K562 (cell line): ENCODE results near the gene TP53BP2. TPM values are rescaled to one million over a fixed set of nuclear protein-coding genes. Genes with fewer than 3 reads are reported as not detected.
A peak's percentile ranks its signal among the peaks of the same experiment; 100 is the strongest.

ENCODE experiments used
- BHLHE40 ChIP-seq: IDR thresholded peaks from 2 replicates; pipeline ENCODE4 v1.6.1; 2011; ENCODE audit warnings: low read length, improper control_type of control experiment
- ELK3 ChIP-seq: fragments of 450-650 bp; formaldehyde crosslinking; IDR thresholded peaks from 2 replicates; pipeline ENCODE4 v1.4.0; 2020; ENCODE audit warnings: mild to moderate bottlenecking
- FOSL1 ChIP-seq: fragments of 200-800 bp; sonication (Bioruptor generic); conservative IDR thresholded peaks from 2 replicates; pipeline ENCODE4 v1.6.1; 2016; ENCODE audit warnings: missing genetic modification characterization, missing compliant biosample characterization
- HES1 ChIP-seq: fragments of 450-650 bp; IDR thresholded peaks from 2 replicates; pipeline ENCODE4 v1.6.1; 2016; ENCODE audit warnings: low read depth, mild to moderate bottlenecking, moderate library complexity
- HNRNPK ChIP-seq: fragments of 200-400 bp; formaldehyde crosslinking; IDR thresholded peaks from one replicate; pipeline ENCODE4 v1.6.1; 2018; ENCODE audit warnings: mild to moderate bottlenecking, low read depth, low read length; ENCODE audit not compliant: poor library complexity, severe bottlenecking
- JUND ChIP-seq, 2 experiments: IDR thresholded peaks; 2 replicates in 1 of 2; 3 replicates in 1 of 2; pipeline ENCODE4 v1.6.1; 2011; ENCODE audit warnings: borderline replicate concordance in 2 of 2, low read depth in 2 of 2, low read length in 2 of 2, improper control_type of control experiment in 1 of 2, missing biosample characterization in 1 of 2, missing genetic modification characterization in 1 of 2, missing genetic modification reagents in 1 of 2
- MAFF ChIP-seq: IDR thresholded peaks from 2 replicates; pipeline ENCODE4 v1.6.1; 2012; ENCODE audit warnings: low read length, improper control_type of control experiment
- MAFG ChIP-seq: fragments of 450-650 bp; conservative IDR thresholded peaks from 2 replicates; pipeline ENCODE4 v1.6.1; 2016; ENCODE audit warnings: missing genetic modification characterization, missing compliant biosample characterization
- MITF ChIP-seq: IDR thresholded peaks from 2 replicates; pipeline ENCODE4 v1.6.1; 2014; ENCODE audit warnings: antibody characterized with exemption
- NR2C1 ChIP-seq, 2 experiments: fragments of 450-650 bp; IDR thresholded peaks; 2 replicates each; pipeline ENCODE4 v1.6.1; 2017; ENCODE audit warnings: mild to moderate bottlenecking in 2 of 2, antibody characterized with exemption in 1 of 2, inconsistent platforms in 1 of 2, missing compliant biosample characterization in 1 of 2, missing genetic modification characterization in 1 of 2
- TFAP4 ChIP-seq: sonication (generic); formaldehyde crosslinking; IDR thresholded peaks from 2 replicates; pipeline ENCODE4 v1.8.0; 2022; ENCODE audit warnings: missing genetic modification reagents, mild to moderate bottlenecking, moderate library complexity, borderline replicate concordance
- XRCC5 ChIP-seq: fragments of 200-400 bp; formaldehyde crosslinking; IDR thresholded peaks from 2 replicates; pipeline ENCODE4 v1.6.1; 2017; ENCODE audit warnings: low read depth, mild to moderate bottlenecking, low read length
- ZNF280A ChIP-seq: fragments of 450-650 bp; IDR thresholded peaks from 2 replicates; pipeline ENCODE4 v1.6.1; 2018; ENCODE audit warnings: mild to moderate bottlenecking, low read depth; ENCODE audit not compliant: partially characterized antibody
- ZNF518B ChIP-seq: fragments of 250-450 bp; sonication (Bioruptor Pico); IDR thresholded peaks from 2 replicates; pipeline ENCODE4 v1.5.0; 2021; ENCODE audit warnings: mild to moderate bottlenecking, moderate library complexity
- ZNF57 ChIP-seq: fragments of 450-650 bp; formaldehyde crosslinking; IDR thresholded peaks from 2 replicates; pipeline ENCODE4 v1.4.0; 2020; ENCODE audit warnings: mild to moderate bottlenecking, moderate library complexity
- ZNF740 ChIP-seq, 3 experiments: fragments of 200-800 bp in 1 of 3; sonication (Bioruptor generic) in 1 of 3; sonication (generic) in 1 of 3; formaldehyde crosslinking in 1 of 3; IDR thresholded peaks; 2 replicates each; pipeline versions ENCODE4 v1.6.1 to v1.8.0; 2016 to 2022; ENCODE audit warnings: mild to moderate bottlenecking in 2 of 3, missing compliant biosample characterization in 2 of 3, missing genetic modification characterization in 2 of 3, missing genetic modification reagents in 1 of 3
- polyA plus RNA-seq, 8 experiments: library from polyadenylated mRNA; depleted of rRNA in 4 of 8; stranded (reverse) in 5 of 8; unstranded in 3 of 8; fragments of >200 nt; fragmentation: Nextera tagmentation in 2 of 8; fragmentation: Illumina TruSeq in 1 of 8; extraction: Ambion mirVana in 2 of 8; extraction: Trizol in 1 of 8; gene quantifications; 2 replicates each; pipeline versions ENCODE4 v1.2.1 to v1.2.3, GENCODE V29; 2011 to 2014; ENCODE audit warnings: inconsistent platforms in 1 of 8, missing spikeins in 1 of 8
- total RNA-seq, 7 experiments: library from RNA; depleted of rRNA in 6 of 7; stranded (reverse); fragments of >200 nt in 6 of 7; fragmentation: Illumina TruSeq in 2 of 7; extraction: Trizol in 2 of 7; gene quantifications; 2 replicates each; pipeline versions ENCODE4 v1.2.1 to v1.2.3, GENCODE V29; 2011 to 2021; ENCODE audit warnings: low replicate concordance in 1 of 7

TP53BP2 gene
- total and polyA plus RNA-seq, 9 of the 15 experiments (the other 6 are each of a cell fraction or from before 2014, with no cell fraction given) = 17.0 to 69.6 (median 40.1) TPM

GRCh38 chr1:223876590-223876989 is 30.8 kb upstream of the TP53BP2 start (continued):
- no peak for TF ChIP-seq JUND (IDR thresholded peaks at IDR 0.05; ENCODE audit: borderline replicate concordance, low read depth, low read length)
- TF ChIP-seq JUND (tag; IDR thresholded peaks at IDR 0.05; ENCODE audit: borderline replicate concordance, low read depth, low read length) = no peak
- no peak for TF ChIP-seq HNRNPK
- no peak for TF ChIP-seq XRCC5
- TF ChIP-seq MAFF = peak; percentile 62
- no peak for TF ChIP-seq ZNF280A
- no peak for TF ChIP-seq TFAP4
- no peak for TF ChIP-seq ZNF57 (CRISPR knock-in tag)
- TF ChIP-seq HES1 = no peak
- no peak for TF ChIP-seq NR2C1 (IDR thresholded peaks at IDR 0.05)
- TF ChIP-seq NR2C1 (tag; IDR thresholded peaks at IDR 0.05) = no peak
- TF ChIP-seq ELK3 (CRISPR knock-in tag) = no peak
- no peak for TF ChIP-seq ZNF740 (CRISPR knock-in tag; IDR thresholded peaks at IDR 0.05)
- TF ChIP-seq ZNF740 (tag; IDR thresholded peaks at IDR 0.05) = no peak
- no peak for TF ChIP-seq MITF
- no peak for TF ChIP-seq BHLHE40
- TF ChIP-seq MAFG (tag) = 0 out of 2 replicates have a peak, but pooled peaks have one; percentile 17
- TF ChIP-seq FOSL1 (tag) = no peak
- TF ChIP-seq ZNF518B (CRISPR knock-in tag) = no peak
